ENCODE measurements around the gene ADAM33.

Gene ADAM33

DNA sequence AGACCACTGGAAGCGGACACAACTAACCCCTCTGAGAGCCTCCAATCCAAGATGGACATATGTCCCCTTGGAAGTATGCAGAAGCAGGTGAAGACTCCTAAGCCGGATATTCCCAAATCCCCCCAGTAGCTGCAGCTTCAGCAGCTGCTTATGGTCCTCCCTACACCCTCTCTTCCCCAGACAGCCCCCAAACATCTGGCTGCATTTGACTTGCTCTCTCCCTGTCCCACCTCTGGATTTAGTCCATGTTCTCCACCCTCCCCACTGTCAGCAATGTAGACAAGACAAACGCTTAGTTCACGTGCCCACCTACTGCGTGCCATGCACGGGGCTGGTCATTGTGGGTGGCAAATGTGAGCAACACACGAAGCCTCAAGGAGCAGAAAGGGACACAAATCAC is 4.6 kb upstream of the ADAM33 start:
- no peak for DNase-seq (ENCODE audit: low spot score)

DNA sequence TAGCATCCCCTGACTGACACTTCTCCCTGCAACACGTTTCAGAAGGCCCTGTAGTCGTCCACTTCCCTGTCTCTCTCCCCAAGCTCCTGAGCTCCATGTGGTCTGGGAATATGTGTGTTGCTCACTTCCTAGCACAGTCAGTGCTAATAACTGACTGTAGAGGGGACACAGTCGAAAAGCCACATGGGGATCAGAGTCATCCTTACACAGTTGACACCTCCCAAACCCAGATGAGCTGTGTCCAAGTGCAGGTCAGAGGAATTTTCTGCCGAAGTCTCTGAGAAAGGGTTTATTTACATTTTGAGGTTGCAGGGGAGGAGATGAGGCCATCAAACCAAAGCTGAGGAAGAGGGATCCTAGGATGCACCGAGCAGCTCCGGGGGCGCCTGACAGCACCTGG is 3.5 kb upstream of the ADAM33 start:
- no peak for DNase-seq (ENCODE audit: low spot score)

DNA sequence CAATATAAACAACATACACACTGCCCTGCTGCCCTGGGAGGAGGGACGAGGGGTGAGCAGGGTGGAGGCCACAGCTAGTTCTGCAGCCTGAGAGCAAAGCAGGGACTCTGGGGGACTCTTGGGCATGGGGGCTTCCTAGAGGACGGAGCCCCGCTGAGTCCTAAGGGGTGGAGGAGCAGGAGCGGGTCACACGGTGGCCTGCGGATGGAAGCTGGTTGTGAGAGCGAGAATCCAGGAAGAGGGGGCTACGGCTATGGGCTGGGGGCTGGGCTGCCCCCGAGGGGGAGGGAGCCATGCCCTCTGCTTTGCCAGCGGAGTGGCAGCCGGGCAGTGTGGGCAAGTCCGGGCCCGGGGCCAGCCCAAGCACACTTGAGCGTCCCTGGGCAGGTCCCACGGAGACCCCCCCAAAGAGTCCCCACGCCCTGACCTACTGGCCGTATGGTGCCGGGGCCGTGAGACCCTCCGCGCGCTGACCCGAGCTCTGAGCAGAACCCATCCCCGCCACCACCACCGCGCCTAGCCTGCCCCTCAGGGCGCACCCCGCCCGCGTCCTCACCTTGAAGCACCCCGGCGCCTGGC is 369 bp downstream of the ADAM33 start:
- DNase-seq (ENCODE audit: low spot score): no peak

DNA sequence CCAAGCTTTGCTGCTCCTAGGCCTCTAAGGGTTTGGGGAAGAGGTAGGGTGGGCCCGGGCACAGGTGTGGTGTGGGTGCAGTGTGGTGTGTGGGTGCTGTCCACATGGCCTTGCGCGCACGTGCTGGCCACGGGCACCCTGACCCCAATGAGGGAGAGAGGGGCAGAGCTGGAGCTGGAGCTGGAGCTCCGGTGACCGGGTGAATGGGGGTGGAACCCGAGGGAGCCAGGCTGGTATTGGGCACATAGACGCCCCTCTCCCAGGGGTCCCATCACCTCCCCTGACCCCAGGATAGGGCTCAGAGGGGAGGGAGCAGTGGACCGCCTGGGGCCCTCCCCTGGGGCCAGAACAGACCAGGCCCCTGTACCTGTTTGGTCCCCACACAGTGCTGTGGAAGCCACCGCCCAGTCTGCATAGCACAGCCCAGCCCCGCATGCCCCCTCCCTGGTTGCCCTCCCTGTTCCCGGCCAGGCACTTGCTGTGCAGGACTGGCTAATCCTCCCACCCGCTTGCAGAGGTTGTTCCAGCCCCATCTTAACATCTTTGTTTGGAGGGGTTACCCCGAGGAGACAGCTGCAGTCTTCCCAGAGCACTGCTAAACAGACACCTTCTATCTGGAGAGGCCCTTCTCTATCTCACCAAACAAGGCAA is 984 bp downstream of the ADAM33 start:
- DNase-seq (ENCODE audit: low spot score): no peak

DNA sequence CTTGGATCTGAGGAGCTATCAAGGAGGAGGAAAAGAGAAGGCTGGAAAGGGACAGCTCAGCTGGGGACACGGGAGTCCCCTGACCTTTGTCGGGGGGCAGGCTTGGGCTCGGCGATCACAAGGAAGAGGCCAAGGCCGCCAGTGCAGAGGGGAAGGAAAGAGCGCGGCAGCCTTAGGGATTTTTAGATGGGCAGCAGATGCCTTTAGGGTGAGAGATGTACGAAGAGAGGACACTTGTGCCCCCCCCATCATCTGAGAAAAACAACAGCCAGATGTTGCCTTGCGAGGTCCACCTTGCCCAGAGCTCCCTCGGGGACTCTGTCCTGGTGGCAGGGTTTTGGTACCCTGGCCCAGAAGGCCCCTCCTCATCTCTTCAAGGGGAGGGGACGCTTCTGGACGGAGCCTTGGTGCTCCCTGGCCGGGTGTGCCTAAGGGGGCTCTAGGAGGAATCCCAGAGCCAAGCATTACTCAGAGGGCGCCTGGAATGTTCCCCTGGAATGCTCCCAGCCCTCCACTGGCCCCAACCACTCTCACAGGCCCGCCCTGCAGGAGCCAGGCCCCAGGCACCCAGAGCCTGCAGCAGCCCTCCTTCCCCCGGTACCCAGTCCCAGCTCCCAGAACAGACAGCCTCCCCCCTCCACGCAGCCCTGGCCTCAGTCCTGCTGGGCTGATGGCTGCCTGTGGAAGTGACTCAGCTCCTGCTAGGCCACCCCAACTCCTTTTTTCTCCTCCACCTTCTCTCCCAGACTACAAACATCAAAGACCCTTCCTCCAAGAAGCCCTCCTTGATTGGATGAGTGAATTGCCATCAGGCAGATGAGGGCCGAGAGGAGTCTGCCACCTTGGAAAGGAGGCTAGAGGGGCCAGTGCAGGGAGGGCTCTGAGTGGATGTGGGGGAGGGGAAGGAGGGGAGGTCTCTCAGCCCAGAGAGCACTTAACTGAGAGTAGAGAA is 1.8 kb downstream of the ADAM33 start:
- DNase-seq (ENCODE audit: low spot score): no peak

DNA sequence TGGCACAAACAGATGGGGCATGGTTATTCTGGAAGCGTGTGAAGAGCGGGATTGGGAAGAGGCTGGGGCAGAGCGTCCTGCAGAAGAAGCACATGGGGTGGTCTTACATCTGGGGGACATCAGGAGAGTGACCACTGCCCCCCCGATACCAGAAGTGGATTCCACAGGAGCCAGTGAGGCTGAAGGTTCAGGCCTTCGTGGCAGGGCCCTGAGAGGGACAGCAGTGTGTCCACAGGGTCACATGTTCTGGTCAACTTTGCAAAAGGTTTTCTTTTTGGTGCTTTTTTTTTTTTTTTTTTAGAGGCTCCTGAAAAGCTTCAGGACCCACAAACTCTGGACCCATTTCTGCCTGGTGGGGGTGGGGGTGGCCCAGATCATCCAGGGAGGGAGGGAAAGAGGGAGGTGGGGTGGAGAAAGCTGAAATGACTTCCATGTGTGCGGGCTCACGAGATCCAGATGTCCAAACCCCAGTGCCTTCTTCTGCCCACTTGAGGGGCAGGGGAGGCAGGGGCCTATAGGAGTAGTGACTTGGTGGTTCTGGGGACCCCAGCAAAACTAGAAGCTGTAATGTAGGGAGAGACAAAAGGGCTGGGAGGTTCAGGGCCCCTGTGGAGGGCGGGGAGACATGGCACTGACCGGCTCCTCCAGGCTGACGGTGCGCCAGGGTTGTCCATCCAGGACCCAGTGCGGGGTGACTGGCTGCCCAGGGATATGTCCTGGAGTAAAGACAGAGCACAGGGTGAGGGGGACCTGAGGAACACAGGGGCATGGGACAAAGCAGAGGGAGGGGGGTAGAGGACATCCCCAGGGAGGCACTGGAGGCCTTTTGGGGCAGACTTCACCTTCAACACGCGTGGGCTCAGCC is 2.7 kb downstream of the ADAM33 start:
- DNase-seq (ENCODE audit: low spot score): no peak

DNA sequence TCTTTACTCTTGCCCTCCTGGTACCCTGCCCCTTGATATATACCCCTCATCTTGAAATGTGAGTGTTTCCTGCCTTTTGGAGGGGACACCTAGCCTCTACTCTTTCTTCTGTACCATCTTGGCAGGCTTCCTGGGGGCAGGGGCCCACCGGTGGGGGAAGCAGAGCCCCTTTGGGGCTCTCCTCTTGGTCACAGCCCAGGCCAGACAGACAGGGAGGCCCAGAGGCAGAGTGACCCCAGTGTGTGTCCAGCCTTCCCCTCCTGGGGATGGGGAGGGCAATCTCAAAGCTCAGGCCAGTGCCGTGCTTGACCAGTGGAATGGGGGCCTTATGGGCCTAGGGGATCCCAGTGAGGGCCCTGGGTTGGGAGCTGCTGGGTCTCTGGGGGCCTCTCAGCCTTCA is 3.6 kb downstream of the ADAM33 start:
- DNase-seq (ENCODE audit: low spot score): no peak

DNA sequence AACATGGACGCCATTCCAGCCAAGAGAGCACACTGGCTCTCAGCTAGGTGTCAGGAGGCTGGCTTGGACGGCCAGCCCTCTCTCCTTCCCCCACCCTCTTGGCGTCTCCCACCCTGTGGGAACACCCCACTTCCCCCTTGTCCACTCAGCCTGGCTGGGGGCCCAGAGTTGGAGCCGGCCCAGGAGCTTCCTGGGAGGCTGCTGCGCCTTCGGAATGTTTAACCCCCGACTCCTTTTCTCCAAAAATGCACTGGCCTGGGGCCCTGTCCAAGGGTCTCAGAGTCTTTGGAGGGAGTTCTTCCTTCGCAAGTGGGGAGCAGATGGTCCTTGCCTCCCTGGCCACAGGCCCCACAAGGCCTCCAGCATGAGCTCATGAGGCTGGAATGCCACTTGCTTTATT is 4.1 kb downstream of the ADAM33 start:
- DNase-seq (ENCODE audit: low spot score): no peak

DNA sequence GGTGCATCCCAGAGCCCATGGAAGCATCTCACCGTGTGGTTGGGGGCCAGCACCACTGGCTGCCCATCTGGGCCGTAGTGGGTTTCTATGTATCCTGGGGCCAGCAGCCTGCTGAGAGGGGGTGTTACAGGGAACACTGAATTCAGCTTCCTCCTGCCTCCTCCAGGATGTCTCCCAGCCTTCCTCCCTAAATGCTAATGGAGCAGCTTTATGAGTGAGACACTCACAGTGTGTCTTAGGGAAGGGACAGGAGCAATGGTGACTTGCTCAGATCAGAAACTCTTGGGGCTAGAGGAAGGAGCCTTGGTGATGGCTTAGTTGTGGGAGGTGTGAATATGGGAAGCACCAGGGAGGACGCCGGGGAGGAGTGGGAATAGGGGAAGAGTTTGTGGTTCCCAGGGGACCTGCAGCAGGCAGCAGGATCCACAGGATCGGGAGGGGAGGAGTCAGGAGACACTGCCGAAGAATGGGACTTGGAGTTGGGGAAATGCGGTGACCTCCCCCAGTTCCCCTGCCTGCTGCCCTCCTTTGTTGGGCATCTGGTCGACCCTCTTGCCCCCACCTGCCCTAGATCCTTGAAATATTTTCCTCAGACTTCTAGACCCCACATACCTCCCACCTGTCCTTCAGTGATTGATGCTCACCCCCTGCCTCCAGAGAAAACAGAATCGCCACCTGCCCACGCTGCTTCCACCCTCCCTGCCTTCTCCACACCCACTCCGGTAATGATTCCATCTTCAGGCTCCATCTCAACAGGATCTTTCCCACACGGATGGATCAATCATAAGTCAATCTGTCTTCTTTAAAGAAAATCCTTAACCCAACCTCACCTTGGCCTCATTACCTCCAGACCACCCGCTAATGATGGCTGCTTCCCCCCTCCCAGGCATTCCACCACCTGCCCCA is 6.6 kb downstream of the ADAM33 start:
- DNase-seq (ENCODE audit: low spot score): no peak

DNA sequence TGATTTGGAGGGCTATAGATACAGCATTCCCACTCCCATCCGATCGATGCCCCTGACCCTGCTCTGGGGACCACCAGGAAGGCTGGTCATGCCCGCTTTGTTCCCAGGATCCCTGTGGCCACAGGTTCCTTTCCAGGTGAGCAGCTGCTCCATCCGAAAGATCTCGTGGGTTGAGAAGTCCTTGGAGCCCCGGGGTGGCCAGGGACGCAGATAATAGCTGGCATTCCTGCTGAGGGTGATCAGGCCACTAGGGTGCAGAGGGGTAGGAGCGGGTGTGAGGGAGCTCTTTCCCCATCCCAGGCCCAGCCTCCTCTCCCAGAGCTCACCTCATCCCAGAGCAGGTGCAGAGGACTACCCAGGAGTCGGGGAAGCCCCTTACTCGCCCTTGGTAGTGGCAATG is 7.4 kb downstream of the ADAM33 start:
- no peak for DNase-seq (ENCODE audit: low spot score)

DNA sequence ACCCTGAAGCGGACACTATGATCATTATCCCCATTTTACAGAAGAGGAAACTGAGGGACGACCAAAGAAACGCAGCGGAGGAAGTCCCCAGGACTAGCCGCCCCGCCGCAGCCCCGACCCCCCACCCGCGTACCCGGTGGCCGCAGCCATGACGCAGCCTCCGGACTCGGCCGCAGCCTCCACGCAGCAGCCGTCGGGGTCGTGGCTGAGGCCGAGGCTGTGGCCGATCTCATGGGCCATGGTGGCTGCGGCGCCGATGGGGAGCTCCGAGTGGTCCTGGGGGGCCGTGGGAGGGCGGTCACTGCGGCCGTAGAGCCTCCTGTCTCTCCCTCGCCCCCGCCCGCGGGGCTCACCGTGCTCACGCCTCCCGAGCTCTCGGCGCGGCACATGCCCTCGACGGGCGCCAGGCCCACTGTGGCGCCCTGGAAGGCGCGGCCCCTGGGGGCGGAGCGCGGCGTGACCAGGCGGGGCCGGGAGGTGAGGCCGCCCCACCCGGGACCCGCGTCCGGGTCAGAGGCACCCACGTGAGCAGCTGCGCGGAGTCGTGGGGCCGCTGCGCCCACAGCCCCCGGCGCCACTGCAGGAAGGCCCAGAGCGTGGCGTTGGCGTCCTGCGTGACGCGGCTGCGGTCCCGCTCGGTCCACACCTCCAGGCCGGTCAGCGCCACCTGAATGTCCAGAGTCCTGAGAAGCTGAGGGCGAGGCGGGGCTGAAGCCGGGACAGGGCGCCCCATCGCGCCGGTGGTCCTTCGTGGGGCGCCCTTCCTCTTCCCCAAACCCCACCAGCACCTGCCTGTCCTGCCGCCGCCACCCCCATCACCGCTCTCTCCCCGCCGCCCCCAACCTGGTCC is 8.4 kb downstream of the ADAM33 start:
- no peak for DNase-seq (ENCODE audit: low spot score)

DNA sequence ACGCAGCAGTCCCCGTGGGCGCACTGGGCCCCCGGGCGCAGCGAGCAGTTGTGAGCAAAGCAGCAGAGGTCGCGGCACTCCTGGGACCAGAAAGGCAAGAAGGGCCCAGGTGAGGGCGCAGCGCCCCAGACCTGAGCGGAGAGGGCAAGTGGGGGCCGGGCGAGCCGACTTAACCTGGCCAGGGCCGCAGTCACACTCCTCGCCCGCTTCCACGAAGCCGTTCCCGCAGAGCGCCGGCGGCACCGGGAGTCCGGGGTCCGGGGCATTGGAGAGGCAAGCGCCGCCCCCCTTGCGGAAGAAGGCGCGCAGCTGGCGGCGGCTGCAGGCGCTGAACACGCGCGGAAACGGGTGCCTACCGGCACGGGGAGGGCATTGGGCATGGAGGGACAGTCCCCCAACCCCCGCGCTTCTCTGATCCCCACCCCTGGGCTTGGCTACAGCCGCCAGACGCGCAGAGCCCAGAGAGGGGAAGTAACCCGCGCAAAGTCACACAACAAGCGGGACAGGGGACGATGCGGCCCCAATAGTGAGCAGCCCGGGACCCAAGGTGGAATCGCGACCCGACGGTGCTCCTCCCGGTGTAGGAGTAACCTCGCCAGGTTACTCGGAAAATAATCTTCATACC is 9.2 kb downstream of the ADAM33 start:
- no peak for DNase-seq (ENCODE audit: low spot score)

DNA sequence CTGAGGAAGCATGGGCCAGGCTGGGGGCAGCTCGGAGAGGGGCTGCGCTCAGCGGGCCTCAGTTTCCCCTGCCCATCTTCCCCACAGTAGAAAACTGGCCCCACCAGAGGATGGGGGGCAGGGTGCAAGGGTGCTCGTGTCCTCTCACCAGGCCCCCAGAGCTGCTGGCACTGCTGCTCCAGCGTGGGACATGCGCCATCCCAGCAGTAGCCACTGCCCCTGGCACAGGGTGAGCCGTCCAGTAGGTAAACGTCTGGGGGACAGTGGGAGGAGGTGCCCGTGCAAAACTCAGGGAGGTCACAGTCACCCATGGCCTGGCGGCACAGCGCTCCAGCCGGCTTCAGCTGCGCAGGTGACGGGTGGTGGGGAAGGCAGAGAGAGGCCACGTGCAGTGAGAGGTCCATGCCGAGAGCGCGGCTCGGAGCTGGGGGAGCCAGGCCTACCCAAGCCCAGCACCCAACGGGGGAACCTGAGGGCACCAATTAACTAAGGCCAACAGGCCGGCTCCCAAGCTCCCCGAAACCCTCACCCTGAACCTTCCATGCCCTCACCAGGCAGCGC is 9.7 kb downstream of the ADAM33 start:
- no peak for DNase-seq (ENCODE audit: low spot score)

DNA sequence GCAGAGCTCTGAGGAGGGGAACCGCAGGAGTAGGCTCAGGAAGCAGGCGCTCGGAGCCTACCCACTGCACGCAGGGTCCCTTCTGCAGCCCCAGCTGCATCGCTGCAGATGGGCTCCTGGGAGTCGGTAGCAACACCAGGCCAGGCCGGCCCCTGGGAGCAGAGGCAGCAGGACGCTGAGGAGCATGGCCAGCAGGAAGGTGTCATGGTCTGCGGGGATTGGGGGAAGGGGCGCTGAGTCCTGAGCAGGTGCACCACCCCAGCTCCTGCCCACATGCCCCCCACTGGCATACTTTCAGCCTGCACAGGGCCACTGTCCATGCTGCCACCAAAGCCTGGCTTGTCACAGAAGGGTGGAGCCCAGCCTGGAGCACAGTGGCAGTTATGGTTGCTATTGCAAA is 10.9 kb downstream of the ADAM33 start:
- no peak for DNase-seq (ENCODE audit: low spot score)

DNA sequence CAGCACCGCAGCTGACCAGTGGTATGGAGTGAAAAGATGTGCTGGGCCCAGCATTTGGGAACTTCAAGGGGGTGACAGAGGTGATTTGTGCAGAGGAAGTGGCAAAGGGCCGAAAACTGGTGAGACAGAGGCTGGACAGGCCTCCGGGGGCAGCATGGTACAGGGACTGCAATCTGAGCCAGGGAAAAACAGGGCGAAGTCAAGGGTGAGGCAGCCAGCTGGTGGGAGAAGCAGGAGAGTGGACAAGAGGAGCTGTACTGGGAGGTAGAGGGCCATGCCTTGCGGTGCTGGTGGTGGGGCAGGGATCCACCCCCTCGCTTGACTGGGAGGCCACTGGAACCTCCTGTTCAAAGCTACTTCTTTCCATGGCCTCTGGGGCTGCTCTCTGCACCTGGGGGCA is 11.3 kb downstream of the ADAM33 start:
- no peak for DNase-seq (ENCODE audit: low spot score)

DNA sequence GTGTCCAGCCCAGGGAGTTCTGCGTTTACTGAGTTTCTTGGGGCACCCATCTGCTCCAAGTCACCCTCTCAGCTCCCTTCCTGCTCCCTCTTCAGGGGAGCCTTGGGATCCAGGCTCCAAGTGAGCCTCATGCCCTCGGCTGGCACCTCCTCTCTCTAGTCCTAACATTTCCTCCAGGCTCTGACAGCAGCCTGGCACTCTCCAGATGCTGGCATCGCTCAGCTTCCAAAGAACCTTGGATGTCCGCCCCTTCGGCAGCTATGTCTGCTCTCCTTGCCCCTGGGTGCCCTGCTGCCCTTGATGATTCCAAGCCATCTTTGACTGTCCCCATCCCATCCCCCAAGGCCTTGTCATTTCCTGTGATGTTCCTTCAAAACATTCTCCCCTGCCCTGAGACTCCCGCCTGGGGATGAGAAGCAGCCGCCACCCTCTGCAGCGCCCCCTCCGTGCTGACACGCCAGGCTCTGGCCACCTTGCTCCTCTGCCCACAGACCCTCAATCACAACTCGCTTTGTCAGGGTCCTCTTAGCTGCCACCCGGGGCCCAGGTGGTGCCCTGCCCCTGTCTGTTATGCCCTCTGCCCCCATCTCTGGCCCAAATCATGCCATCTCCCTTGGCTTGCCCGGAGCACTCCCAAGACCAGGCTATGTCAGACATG is 12.0 kb downstream of the ADAM33 start:
- DNase-seq (ENCODE audit: low spot score): no peak

DNA sequence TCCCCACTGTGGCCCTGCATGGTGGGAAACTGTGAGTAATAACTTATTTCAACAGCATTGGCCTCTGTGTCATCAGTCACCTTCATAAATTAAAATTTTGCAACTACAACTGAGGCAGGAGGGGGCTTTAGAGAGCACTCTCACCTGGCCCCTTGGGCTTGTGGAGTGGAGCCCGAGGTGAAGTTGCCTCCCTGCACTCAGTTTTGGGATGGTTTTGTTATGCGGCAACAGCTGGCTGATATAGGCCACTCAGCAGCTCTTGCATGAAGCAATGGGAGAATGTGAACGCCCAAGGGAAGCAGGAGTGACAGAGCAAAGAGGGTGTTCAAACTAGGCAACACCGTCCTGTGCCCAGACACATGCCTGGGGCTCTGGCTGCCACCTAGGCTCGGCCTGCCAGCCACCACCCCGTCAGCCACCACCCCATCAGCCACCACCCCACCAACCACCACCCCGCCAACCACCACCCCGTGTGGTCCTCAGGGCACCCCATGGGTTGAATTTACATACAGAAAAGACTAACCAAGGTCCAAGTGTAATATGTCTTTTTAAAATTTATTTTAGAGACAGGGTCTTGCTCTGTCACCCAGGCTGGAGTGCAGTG is 14.3 kb downstream of the ADAM33 start:
- DNase-seq (ENCODE audit: low spot score): no peak

DNA sequence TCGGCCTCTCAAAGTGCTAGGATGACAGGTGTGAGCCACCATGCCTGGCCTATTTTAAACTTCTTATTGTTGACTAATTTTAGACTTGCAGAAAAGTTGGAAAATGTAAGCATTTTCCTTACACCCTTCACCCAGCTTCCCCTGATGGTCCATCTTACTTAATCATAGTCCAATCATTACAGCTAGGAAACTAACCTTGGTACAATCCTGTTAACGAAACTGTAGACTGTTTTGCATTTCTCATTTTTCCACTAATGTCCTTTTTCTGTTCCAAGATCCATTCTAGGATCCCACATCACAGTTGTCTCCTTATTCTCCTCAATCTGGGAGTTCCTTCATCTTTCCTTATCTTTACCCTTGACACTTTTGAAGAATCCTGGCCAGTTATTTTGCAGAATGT is 18.0 kb downstream of the ADAM33 start:
- DNase-seq (ENCODE audit: low spot score): no peak
